BE2C (cell line): ENCODE measurements around the gene FSTL4.

Source experiments
- DNase-seq: peaks from one replicate; pipeline ENCODE4 v3.0.0-alpha.2; 2020
- H3K27me3 ChIP-seq: fragments of 250-450 bp; sonication (Bioruptor Pico); 2 replicates; pipeline ENCODE4 v1.5.1; 2020; ENCODE audit warnings: mild to moderate bottlenecking
- H3K36me3 ChIP-seq: fragments of 250-450 bp; sonication (Bioruptor Pico); 2 replicates; pipeline ENCODE4 v1.5.1; 2020; ENCODE audit warnings: mild to moderate bottlenecking
- H3K4me1 ChIP-seq: fragments of 250-450 bp; sonication (Bioruptor Pico); 2 replicates; pipeline ENCODE4 v1.5.1; 2020
- H3K4me3 ChIP-seq: 2 replicates; pipeline ENCODE4 v1.5.1; 2011; ENCODE audit warnings: low read depth, low read length
- H3K9me3 ChIP-seq: fragments of 250-450 bp; sonication (Bioruptor Pico); 2 replicates; pipeline ENCODE4 v1.5.1; 2020
- TF ChIP-seq, protein P1 (sequence below): IDR thresholded peaks from 2 replicates; pipeline ENCODE4 v1.5.1; 2012; ENCODE audit warnings: mild to moderate bottlenecking, low read depth, low read length

The FSTL4 gene

DNA sequence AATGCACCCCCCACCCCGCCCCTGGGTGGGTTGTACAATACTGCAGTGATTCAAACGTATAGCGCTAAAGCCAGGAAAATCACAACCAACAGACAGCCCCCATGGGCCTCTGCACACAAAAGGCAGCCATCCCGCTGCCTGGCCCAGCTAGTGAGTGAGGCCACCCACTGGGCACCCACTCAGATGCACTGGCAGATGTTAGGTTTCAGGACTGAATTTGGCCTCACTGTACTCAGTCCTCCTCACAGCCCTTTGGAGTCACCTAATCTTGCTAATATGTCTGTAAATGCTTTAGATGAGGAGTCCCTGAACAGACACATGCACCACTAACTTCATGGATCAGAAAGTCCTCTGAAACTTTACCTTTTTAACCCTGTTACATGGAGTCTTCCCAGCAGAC lies 87.7 kb downstream of the FSTL4 start:
- H3K9me3 ChIP-seq, result no peaks in the 10 kb centered on the region
- no peak for DNase-seq
- TF ChIP-seq, protein P1, sequence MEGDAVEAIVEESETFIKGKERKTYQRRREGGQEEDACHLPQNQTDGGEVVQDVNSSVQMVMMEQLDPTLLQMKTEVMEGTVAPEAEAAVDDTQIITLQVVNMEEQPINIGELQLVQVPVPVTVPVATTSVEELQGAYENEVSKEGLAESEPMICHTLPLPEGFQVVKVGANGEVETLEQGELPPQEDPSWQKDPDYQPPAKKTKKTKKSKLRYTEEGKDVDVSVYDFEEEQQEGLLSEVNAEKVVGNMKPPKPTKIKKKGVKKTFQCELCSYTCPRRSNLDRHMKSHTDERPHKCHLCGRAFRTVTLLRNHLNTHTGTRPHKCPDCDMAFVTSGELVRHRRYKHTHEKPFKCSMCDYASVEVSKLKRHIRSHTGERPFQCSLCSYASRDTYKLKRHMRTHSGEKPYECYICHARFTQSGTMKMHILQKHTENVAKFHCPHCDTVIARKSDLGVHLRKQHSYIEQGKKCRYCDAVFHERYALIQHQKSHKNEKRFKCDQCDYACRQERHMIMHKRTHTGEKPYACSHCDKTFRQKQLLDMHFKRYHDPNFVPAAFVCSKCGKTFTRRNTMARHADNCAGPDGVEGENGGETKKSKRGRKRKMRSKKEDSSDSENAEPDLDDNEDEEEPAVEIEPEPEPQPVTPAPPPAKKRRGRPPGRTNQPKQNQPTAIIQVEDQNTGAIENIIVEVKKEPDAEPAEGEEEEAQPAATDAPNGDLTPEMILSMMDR, result no peak
- no peaks in the 10 kb centered on the region for H3K4me1 ChIP-seq
- H3K36me3 ChIP-seq, result no peaks in the 10 kb centered on the region
- H3K27me3 ChIP-seq, result no peaks in the 10 kb centered on the region
- H3K4me3 ChIP-seq, result no peak overlapping the region

DNA sequence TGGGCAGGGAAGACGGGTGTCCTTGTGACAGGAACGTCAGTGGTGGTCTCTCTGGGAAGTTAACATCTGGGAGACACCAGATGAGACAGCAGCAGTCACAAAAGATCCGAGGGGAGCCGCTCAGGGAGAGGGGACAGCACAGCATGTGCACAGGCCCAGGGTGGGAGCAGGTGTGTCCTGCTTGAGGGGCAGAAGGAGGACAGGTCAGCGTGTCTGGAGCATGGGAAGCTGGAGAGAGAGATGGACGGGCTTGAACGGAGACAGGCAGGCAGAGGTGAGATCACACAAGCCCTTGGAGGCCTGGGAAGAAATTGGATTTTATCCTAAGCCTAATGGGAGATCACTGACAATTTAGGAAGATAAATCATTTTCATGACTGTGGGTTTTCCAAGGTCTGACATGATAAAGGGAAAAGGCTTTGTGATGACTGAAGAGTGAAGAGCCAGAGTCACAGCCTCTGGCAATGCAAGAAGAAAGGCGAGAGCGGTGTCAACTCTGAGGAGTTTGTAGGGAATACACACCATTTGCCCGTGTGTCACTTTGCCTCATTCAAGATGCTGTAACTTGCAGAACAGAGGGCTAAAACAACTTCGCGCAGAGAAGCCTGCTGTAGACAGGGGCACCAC lies 88.3 kb downstream of the FSTL4 start:
- no peaks in the 10 kb centered on the region for H3K4me1 ChIP-seq
- no peaks in the 10 kb centered on the region for H3K27me3 ChIP-seq
- TF ChIP-seq, protein P1, result no peak
- DNase-seq, result no peak
- H3K9me3 ChIP-seq, result no peaks in the 10 kb centered on the region
- no peak overlapping the region for H3K4me3 ChIP-seq
- no peaks in the 10 kb centered on the region for H3K36me3 ChIP-seq

DNA sequence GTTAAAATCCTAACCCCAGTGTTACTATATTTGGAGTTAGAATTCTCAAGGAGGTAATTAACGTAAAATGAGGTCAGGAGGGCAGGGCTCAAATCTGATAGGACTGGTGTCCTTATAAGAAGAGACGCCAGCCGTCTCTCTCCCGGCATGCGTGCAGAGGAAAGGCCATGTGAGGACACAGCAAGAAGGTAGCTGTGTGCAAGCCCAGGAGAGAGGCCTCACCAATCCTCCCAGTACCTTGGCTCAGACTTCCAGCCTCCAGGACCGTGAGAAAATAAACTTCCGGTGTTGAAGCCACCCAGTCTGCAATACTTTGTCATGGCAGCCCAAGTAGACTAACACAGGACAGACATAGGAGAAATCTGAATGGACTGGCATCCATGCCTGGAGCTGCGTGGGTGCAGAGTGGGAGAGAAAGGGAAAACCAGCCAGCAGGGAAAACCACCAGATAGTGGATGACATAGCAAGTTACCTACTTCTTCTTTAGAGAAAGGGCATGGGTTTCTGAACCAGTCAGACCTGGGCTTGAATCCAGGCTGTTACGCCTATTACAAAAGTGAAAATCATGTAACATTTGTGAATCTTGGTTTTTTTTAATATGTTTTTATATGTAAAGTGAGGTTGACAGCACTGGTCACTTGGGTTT lies 89.2 kb downstream of the FSTL4 start:
- H3K27me3 ChIP-seq, result no peaks in the 10 kb centered on the region
- H3K9me3 ChIP-seq, result no peaks in the 10 kb centered on the region
- TF ChIP-seq, protein P1, result no peak
- no peak overlapping the region for H3K4me3 ChIP-seq
- no peaks in the 10 kb centered on the region for H3K4me1 ChIP-seq
- no peaks in the 10 kb centered on the region for H3K36me3 ChIP-seq
- DNase-seq, result no peak

DNA sequence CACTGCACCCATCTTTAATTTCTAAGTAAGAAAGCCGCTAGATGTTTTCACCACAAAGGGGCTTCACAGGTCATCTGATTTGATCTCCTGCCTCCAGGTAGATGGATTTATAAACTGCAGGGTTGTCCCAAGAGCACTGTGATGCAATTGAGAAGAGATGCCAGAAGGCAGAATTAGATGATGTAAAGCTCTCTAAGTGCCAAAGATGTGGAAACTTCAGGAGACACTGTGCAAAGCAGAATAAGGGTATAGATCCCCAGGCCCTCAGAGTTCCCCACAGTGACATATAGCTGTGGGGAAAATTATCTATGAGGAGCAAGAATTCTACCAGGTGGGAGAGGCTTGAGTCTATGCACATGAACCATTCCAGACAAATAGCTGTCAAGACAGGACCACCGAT lies 90.5 kb downstream of the FSTL4 start:
- Histone ChIP-seq H3K9me3 (no peaks in the 10 kb centered on the region), H3K27me3 (no peaks in the 10 kb centered on the region), H3K4me1 (no peaks in the 10 kb centered on the region), H3K36me3 (no peaks in the 10 kb centered on the region), H3K4me3 (no peak overlapping the region)
- TF ChIP-seq, protein P1, result no peak
- no peak for DNase-seq

DNA sequence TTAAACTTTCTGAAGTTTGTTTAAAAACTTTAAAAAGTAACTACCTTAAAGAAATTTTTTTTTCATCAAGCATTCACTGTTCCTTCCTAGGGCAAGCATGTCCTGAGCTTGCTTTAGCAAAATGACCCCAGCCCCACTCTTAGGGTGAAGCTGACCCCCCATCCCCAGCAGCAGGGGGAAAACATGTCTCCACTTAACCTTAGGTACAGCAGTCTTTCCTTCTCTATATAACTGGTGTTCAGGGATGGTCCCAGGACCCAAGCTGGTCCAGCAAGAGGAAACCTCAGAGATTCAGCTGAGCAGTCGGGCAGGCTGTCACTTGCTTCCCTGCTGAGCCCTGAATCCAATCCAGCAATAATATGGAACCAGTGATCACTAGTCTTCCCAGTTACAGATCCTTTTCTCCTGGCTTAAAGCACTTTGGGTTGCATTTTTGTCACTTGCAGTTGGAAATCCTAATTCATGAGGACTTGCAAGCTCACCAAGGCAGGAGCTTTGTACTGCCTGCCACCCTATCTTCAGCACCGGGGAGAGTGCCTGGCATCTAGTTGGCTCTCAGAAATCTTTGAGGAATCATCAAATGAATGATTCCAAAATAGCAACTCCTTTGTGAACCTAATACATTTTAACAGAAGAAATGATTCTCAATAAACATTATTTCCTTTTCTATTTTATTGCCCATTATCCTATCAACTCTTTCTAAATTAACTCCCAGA lies 91.2 kb downstream of the FSTL4 start:
- H3K4me3 ChIP-seq, result no peak overlapping the region
- H3K27me3 ChIP-seq, result no peaks in the 10 kb centered on the region
- no peaks in the 10 kb centered on the region for H3K36me3 ChIP-seq
- TF ChIP-seq, protein P1, result no peak
- no peaks in the 10 kb centered on the region for H3K4me1 ChIP-seq
- no peak for DNase-seq
- H3K9me3 ChIP-seq, result no peaks in the 10 kb centered on the region

DNA sequence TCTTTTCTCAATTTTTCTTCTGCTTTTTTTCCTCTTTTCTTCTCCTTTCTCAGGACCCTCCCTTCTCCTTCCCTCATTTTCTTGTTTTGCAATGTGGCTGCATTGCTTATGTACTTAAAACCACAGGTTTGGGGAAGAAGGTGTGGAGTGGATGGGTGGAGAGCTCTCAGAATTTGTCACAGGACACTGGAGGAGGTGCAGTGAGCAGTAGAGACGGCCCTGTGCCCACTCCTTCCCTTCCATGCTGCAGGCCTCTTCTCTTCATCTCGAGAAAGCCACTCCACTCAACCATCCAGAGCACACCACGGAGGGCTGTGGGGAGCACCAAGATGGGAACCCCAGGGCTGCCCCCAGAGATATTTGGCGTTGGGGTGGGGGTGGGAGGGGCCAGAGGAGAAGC lies 92.3 kb downstream of the FSTL4 start:
- H3K9me3 ChIP-seq, result no peaks in the 10 kb centered on the region
- TF ChIP-seq, protein P1, result no peak
- no peak for DNase-seq

More for the DNA sequence above, 92.3 kb downstream of the FSTL4 start:
- Histone ChIP-seq H3K27me3 (no peaks in the 10 kb centered on the region), H3K36me3 (no peaks in the 10 kb centered on the region), H3K4me1 (no peaks in the 10 kb centered on the region), H3K4me3 (no peak overlapping the region)
